SK-N-SH (cell line): ENCODE measurements around the gene NOC2L. TPM values are rescaled to one million over a fixed set of nuclear protein-coding genes. Genes with fewer than 3 reads are reported as not detected.

Experiments used
- CTCF ChIA-PET: fragments of 300-600, 350-600 bp; formaldehyde crosslinking; extraction: SDS; loops from one replicate; lab custom pipeline; 2021; lab: Yijun Ruan, JAX
- POLR2A ChIA-PET: fragments of 350-600 bp; sonication (Branson Sonifier 250); formaldehyde crosslinking; extraction: SDS; loops from one replicate; lab custom pipeline; 2020; ENCODE audit warnings: antibody characterized with exemption, inconsistent platforms; lab: Yijun Ruan, JAX
- DNase-seq: peaks from one replicate; pipeline ENCODE4 v3.0.0; 2012
- H2AFZ ChIP-seq: fragments of 200-600 bp; sonication (generic); 2 replicates; pipeline ENCODE4 v1.8.1; 2016; ENCODE audit warnings: antibody characterized with exemption, mild to moderate bottlenecking, low read depth
- H3F3A ChIP-seq: fragments of 200-600 bp; sonication (generic); replicated peaks from 2 replicates; pipeline ENCODE3; 2016; ENCODE audit warnings: antibody characterized with exemption, mild to moderate bottlenecking; ENCODE audit not compliant: insufficient read depth
- H3K27ac ChIP-seq, 2 experiments: fragments of 200-500 bp in 1 of 2; fragments of 200-600 bp in 1 of 2; sonication (Bioruptor generic) in 1 of 2; sonication (generic), shearing (Covaris generic) in 1 of 2; 2 replicates each; pipeline versions ENCODE4 v1.5.1 to v1.6.1; 2014 to 2016; ENCODE audit warnings: low read depth in 2 of 2, inconsistent platforms in 1 of 2, low read length in 1 of 2, mild to moderate bottlenecking in 1 of 2, mixed read lengths in 1 of 2
- H3K27me3 ChIP-seq: fragments of 200-600 bp; sonication (generic), shearing (Covaris generic); 2 replicates; pipeline ENCODE4 v1.6.1; 2016; ENCODE audit warnings: mixed run types; ENCODE audit not compliant: insufficient read depth
- H3K36me3 ChIP-seq, 2 experiments: fragments of 200-500 bp in 1 of 2; fragments of 200-600 bp in 1 of 2; sonication (Bioruptor generic) in 1 of 2; sonication (generic) in 1 of 2; replicated peaks in 1 of 2; 2 replicates each; pipeline versions ENCODE3 to v1.5.1; 2014 to 2016; ENCODE audit warnings: low read length in 1 of 2, mild to moderate bottlenecking in 1 of 2; ENCODE audit not compliant: insufficient read depth in 2 of 2, control insufficient read depth in 1 of 2
- H3K4me1 ChIP-seq, 2 experiments: fragments of 200-500 bp in 1 of 2; fragments of 200-600 bp in 1 of 2; sonication (Bioruptor generic) in 1 of 2; sonication (generic), shearing (Covaris generic) in 1 of 2; 2 replicates each; pipeline versions ENCODE4 v1.5.1 to v1.6.1; 2014 to 2016; ENCODE audit warnings: low read depth in 1 of 2, low read length in 1 of 2, mixed run types in 1 of 2; ENCODE audit not compliant: insufficient read depth in 2 of 2, control insufficient read depth in 1 of 2
- H3K4me2 ChIP-seq: fragments of 200-600 bp; sonication (generic), shearing (Covaris generic); 2 replicates; pipeline ENCODE4 v1.6.1; 2017; ENCODE audit warnings: mixed run types
- H3K4me3 ChIP-seq, 2 experiments: fragments of 200-500 bp in 1 of 2; fragments of 200-600 bp in 1 of 2; sonication (Bioruptor generic) in 1 of 2; sonication (generic), shearing (Covaris generic) in 1 of 2; 2 replicates each; pipeline versions ENCODE4 v1.5.1 to v1.8.1; 2014 to 2016; ENCODE audit warnings: low read depth in 2 of 2, inconsistent platforms in 1 of 2, low read length in 1 of 2, mild to moderate bottlenecking in 1 of 2, mixed read lengths in 1 of 2, moderate library complexity in 1 of 2
- H3K79me2 ChIP-seq: fragments of 200-600 bp; sonication (generic); 2 replicates; pipeline ENCODE4 v1.8.1; 2017; ENCODE audit warnings: mild to moderate bottlenecking; ENCODE audit not compliant: insufficient read depth
- H3K9ac ChIP-seq: fragments of 200-600 bp; sonication (generic); 2 replicates; pipeline ENCODE4 v1.6.1; 2017; ENCODE audit warnings: mixed run types
- H3K9me2 ChIP-seq: fragments of 200-600 bp; sonication (generic); 2 replicates; pipeline ENCODE4 v1.6.1; 2017; ENCODE audit warnings: mixed run types
- H3K9me3 ChIP-seq: fragments of 200-600 bp; sonication (generic); 2 replicates; pipeline ENCODE4 v1.6.1; 2017; ENCODE audit warnings: mixed run types, mild to moderate bottlenecking, moderate library complexity
- H4K20me1 ChIP-seq: fragments of 200-600 bp; sonication (generic); 2 replicates; pipeline ENCODE4 v1.6.1; 2017; ENCODE audit warnings: mild to moderate bottlenecking, mixed run types; ENCODE audit not compliant: insufficient read depth
- CHD2 ChIP-seq: fragments of 150-350 bp; IDR thresholded peaks from 2 replicates; pipeline ENCODE4 v1.6.1; 2018; ENCODE audit warnings: low read length; ENCODE audit not compliant: partially characterized antibody
- EP300 ChIP-seq, 2 experiments: IDR thresholded peaks; 2 replicates each; pipeline versions ENCODE4 v1.4.0 to v1.6.1; 2012; ENCODE audit warnings: borderline replicate concordance in 1 of 2, low read depth in 1 of 2, low read length in 1 of 2
- EZH2phosphoT487 ChIP-seq: fragments of 200-600 bp; sonication (generic); IDR thresholded peaks from 2 replicates; pipeline ENCODE4 v1.6.1; 2017; ENCODE audit warnings: low read depth, mixed run types, mild to moderate bottlenecking, antibody characterized with exemption, moderate library complexity, borderline replicate concordance
- GATA2 ChIP-seq: sonication (generic); formaldehyde crosslinking; IDR thresholded peaks from 2 replicates; pipeline ENCODE4 v1.5.0; 2020; ENCODE audit warnings: mild to moderate bottlenecking, missing genetic modification reagents
- IRF3 ChIP-seq: fragments of 150-350 bp; IDR thresholded peaks from 2 replicates; pipeline ENCODE4 v1.6.1; 2016; ENCODE audit warnings: mild to moderate bottlenecking, low read depth, low read length
- POLR2AphosphoS5 ChIP-seq: IDR thresholded peaks from 2 replicates; pipeline ENCODE4 v1.6.1; 2012; ENCODE audit warnings: low read depth, low read length
- RAD21 ChIP-seq: IDR thresholded peaks from 2 replicates; pipeline ENCODE4 v1.6.1; 2012; ENCODE audit warnings: mild to moderate bottlenecking, low read length
- RCOR1 ChIP-seq: fragments of 150-350 bp; IDR thresholded peaks from 2 replicates; pipeline ENCODE4 v1.6.1; 2017; ENCODE audit warnings: antibody characterized with exemption, low read length
- REST ChIP-seq: IDR thresholded peaks from 2 replicates; pipeline ENCODE4 v1.6.1; 2012; ENCODE audit warnings: mild to moderate bottlenecking, low read depth, low read length, moderate library complexity
- RFX5 ChIP-seq: IDR thresholded peaks from 2 replicates; pipeline ENCODE4 v1.6.1; 2012; ENCODE audit warnings: mild to moderate bottlenecking, improper control_type of control experiment, low read length
- RXRA ChIP-seq: IDR thresholded peaks from 2 replicates; pipeline ENCODE4 v1.4.0; 2012; ENCODE audit warnings: low read depth, mild to moderate bottlenecking, borderline replicate concordance
- SMC3 ChIP-seq: IDR thresholded peaks from 2 replicates; pipeline ENCODE4 v1.6.1; 2012; ENCODE audit warnings: low read depth, low read length, improper control_type of control experiment
- YY1 ChIP-seq: IDR thresholded peaks from 2 replicates; pipeline ENCODE4 v1.4.0; 2012; ENCODE audit warnings: low read depth, mild to moderate bottlenecking
- WGBS: methylation state at CpG from one replicate; pipeline ENCODE4 v1.1.6; 2017; ENCODE audit warnings: low lambda C conversion rate; 5-methylcytosine and 5-hydroxymethylcytosine counted together
- polyA plus RNA-seq, 3 experiments: library from polyadenylated mRNA; depleted of rRNA; stranded (reverse); fragments of >200 nt; gene quantifications; 2 replicates each; pipeline ENCODE4 v1.2.3, GENCODE V29; 2012
- TF ChIP-seq, protein P1 (sequence below): IDR thresholded peaks from 2 replicates; pipeline ENCODE4 v1.4.0; 2012; ENCODE audit warnings: low read depth, borderline replicate concordance

NOC2L gene
- polyA plus RNA-seq, 1 of the 3 experiments (the other 2 are of a cell fraction), result 124 TPM

- CTCF ChIA-PET, result interaction anchor here (1.4 to 5.2 kb wide), 4 partner anchors 9 to 58 kb away, joined by 5 to 61 read pairs (median 30); no protein-coding TSS in a partner anchor
- POLR2A ChIA-PET, result interaction anchor here (1.4 kb wide), 1 partner anchor 22 kb away, joined by 3 read pairs; no protein-coding TSS in a partner anchor
- H3K4me3 ChIP-seq, result no peak overlapping the region
- TF ChIP-seq REST (no peak), POLR2AphosphoS5 (no peak), IRF3 (no peak), EP300 (IDR thresholded peaks at IDR 0.05; ENCODE audit: borderline replicate concordance in 1 of 2, low read depth in 1 of 2, low read length in 1 of 2) (peak in 1 of 2 experiments; percentile 71; a peak in 2 of 4 replicates), GATA2 (peak; percentile 89), RCOR1 (peak; percentile 61; the same call in 1 of the 2 replicates)
- TF ChIP-seq, all 33 proteins: peak for 3
- Histone ChIP-seq H3K9me3 (no peaks in the 10 kb centered on the region), H3K4me1 (peaks cover 8 to 67% of the 10 kb centered on the region in 2 experiments; a peak in 2 of 4 replicates), H3K4me2 (no peak overlapping the region), H3K27me3 (no peaks in the 10 kb centered on the region), H4K20me1 (no peaks in the 10 kb centered on the region), H3K9ac (no peak overlapping the region), H3K36me3 (no peaks in the 10 kb centered on the region), H3K9me2 (no peaks in the 10 kb centered on the region), H2AFZ (no peak overlapping the region), H3F3A (no peaks in the 10 kb centered on the region), H3K79me2 (no peaks in the 10 kb centered on the region), H3K27ac (peak overlapping the region in 1 of 2 experiments; percentile 74; a peak in 2 of 4 replicates)
- whole genome bisulfite sequencing, result 76% methylated on average over 11 of the region's 22 CpGs
- DNase-seq, result no peak
These were observed 41.5 kb downstream of the NOC2L start for GRCh38 chr1:917466-918091.

- Histone ChIP-seq H3K4me3 (no peak overlapping the region), H4K20me1 (no peaks in the 10 kb centered on the region), H3K27ac (peak overlapping the region in 1 of 2 experiments; percentile 74; a peak in 2 of 4 replicates), H3F3A (no peaks in the 10 kb centered on the region), H3K9me2 (no peaks in the 10 kb centered on the region), H3K27me3 (no peaks in the 10 kb centered on the region), H3K79me2 (no peaks in the 10 kb centered on the region), H3K9ac (no peak overlapping the region), H3K4me2 (no peak overlapping the region), H3K9me3 (no peaks in the 10 kb centered on the region), H3K4me1 (peaks cover 8 to 61% of the 10 kb centered on the region in 2 experiments; a peak in 2 of 4 replicates), H2AFZ (no peak overlapping the region), H3K36me3 (no peaks in the 10 kb centered on the region)
- ChIA-PET POLR2A (interaction anchor here (0.9 to 1.4 kb wide), 2 partner anchors 11 to 23 kb away, joined by 3 read pairs; no protein-coding TSS in a partner anchor), CTCF (interaction anchor here (0.9 to 5.2 kb wide), 5 partner anchors 9 to 59 kb away, joined by 3 to 61 read pairs (median 8); no protein-coding TSS in a partner anchor)
- DNase-seq, result peak; percentile 70
- 64% methylated on average over 2 of the region's 7 CpGs for WGBS
- TF ChIP-seq RFX5 (no peak), REST (no peak), YY1 (no peak), IRF3 (no peak), RXRA (no peak), EZH2phosphoT487 (no peak), SMC3 (no peak), RAD21 (no peak), CHD2 (no peak)
- TF ChIP-seq, protein P1, sequence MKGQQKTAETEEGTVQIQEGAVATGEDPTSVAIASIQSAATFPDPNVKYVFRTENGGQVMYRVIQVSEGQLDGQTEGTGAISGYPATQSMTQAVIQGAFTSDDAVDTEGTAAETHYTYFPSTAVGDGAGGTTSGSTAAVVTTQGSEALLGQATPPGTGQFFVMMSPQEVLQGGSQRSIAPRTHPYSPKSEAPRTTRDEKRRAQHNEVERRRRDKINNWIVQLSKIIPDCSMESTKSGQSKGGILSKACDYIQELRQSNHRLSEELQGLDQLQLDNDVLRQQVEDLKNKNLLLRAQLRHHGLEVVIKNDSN, result no peak
These were observed 42.0 kb downstream of the NOC2L start for GRCh38 chr1:917076-917459.
